SK-N-SH (cell line): Measurements from ENCODE around the gene HBA1.

ENCODE experiments used
- CTCF ChIP-seq: fragments of 200-600 bp; sonication (generic); IDR thresholded peaks from 2 replicates; pipeline ENCODE4 v1.6.1; 2017; ENCODE audit warnings: antibody characterized with exemption, mild to moderate bottlenecking, moderate library complexity
- JUND ChIP-seq: IDR thresholded peaks from 2 replicates; pipeline ENCODE4 v1.4.0; 2012
- MXI1 ChIP-seq: IDR thresholded peaks from 2 replicates; pipeline ENCODE4 v1.6.1; 2012; ENCODE audit warnings: mild to moderate bottlenecking, low read depth, low read length, improper control_type of control experiment
- NRF1 ChIP-seq: IDR thresholded peaks from 2 replicates; pipeline ENCODE4 v1.6.1; 2012; ENCODE audit warnings: low read depth, mild to moderate bottlenecking, low read length
- POLR2AphosphoS5 ChIP-seq: IDR thresholded peaks from 2 replicates; pipeline ENCODE4 v1.6.1; 2012; ENCODE audit warnings: low read depth, low read length
- RAD21 ChIP-seq: IDR thresholded peaks from 2 replicates; pipeline ENCODE4 v1.6.1; 2012; ENCODE audit warnings: mild to moderate bottlenecking, low read length
- RFX5 ChIP-seq: IDR thresholded peaks from 2 replicates; pipeline ENCODE4 v1.6.1; 2012; ENCODE audit warnings: mild to moderate bottlenecking, improper control_type of control experiment, low read length
- SMC3 ChIP-seq: IDR thresholded peaks from 2 replicates; pipeline ENCODE4 v1.6.1; 2012; ENCODE audit warnings: low read depth, low read length, improper control_type of control experiment
- USF2 ChIP-seq: fragments of 150-350 bp; IDR thresholded peaks from 2 replicates; pipeline ENCODE4 v1.6.1; 2017; ENCODE audit warnings: antibody characterized with exemption, low read length, low read depth, borderline replicate concordance

GRCh38 chr16:189604-190186 is 13.2 kb downstream of the HBA1 start:
- TF ChIP-seq CTCF, result no peak
- no peak for TF ChIP-seq SMC3
- no peak for TF ChIP-seq MXI1
- TF ChIP-seq RFX5, result no peak
- TF ChIP-seq RAD21, result no peak
- no peak for TF ChIP-seq JUND
- TF ChIP-seq POLR2AphosphoS5, result no peak
- TF ChIP-seq NRF1, result no peak
- TF ChIP-seq USF2, result no peak
